Activated CD4-positive, alpha-beta memory T cell treated with anti-CD3 and anti-CD28 coated beads for 36 hours (primary cell): ENCODE measurements around the gene PHLPP2. TPM values are rescaled to one million over a fixed set of nuclear protein-coding genes. Genes with fewer than 3 reads are reported as not detected.

Experiments used
- CTCF ChIA-PET: fragments of 350-600 bp; sonication (Branson Sonifier 250); formaldehyde crosslinking; loops from one replicate; lab custom pipeline; 2021; ENCODE audit warnings: antibody characterized with exemption, inconsistent platforms; lab: Charles Lee
- POLR2A ChIA-PET: fragments of 350-600 bp; sonication (Branson Sonifier 250); formaldehyde crosslinking; loops from one replicate; lab custom pipeline; 2021; ENCODE audit warnings: antibody characterized with exemption; lab: Charles Lee
- DNase-seq: peaks from one replicate; pipeline ENCODE4 v3.0.0-alpha.2; 2020
- H3K27ac Mint-ChIP-seq: one replicate; pipeline ENCODE4 v1.8.0; 2021; ENCODE audit warnings: mixed read lengths
- H3K27me3 Mint-ChIP-seq: one replicate; pipeline ENCODE4 v1.8.0; 2021; ENCODE audit warnings: mixed read lengths
- H3K36me3 Mint-ChIP-seq: one replicate; pipeline ENCODE4 v1.8.0; 2021; ENCODE audit warnings: mixed read lengths
- H3K4me1 Mint-ChIP-seq: one replicate; pipeline ENCODE4 v1.8.0; 2021; ENCODE audit warnings: low read depth, mixed read lengths
- H3K4me3 Mint-ChIP-seq: one replicate; pipeline ENCODE4 v1.8.0; 2021; ENCODE audit warnings: mild to moderate bottlenecking, mixed read lengths
- H3K9me3 Mint-ChIP-seq: one replicate; pipeline ENCODE4 v1.8.0; 2021; ENCODE audit warnings: mixed read lengths
- intact Hi-C: fragments of 100-400 bp; cut with micrococcal nuclease; formaldehyde crosslinking; loops from one replicate; pipeline ENCODE4 v1.15.1; 2023
- total RNA-seq, 2 experiments: library from RNA; stranded (reverse); gene quantifications; one replicate each; pipeline ENCODE4 v1.2.3, GENCODE V29; 2021

Gene PHLPP2, protein sequence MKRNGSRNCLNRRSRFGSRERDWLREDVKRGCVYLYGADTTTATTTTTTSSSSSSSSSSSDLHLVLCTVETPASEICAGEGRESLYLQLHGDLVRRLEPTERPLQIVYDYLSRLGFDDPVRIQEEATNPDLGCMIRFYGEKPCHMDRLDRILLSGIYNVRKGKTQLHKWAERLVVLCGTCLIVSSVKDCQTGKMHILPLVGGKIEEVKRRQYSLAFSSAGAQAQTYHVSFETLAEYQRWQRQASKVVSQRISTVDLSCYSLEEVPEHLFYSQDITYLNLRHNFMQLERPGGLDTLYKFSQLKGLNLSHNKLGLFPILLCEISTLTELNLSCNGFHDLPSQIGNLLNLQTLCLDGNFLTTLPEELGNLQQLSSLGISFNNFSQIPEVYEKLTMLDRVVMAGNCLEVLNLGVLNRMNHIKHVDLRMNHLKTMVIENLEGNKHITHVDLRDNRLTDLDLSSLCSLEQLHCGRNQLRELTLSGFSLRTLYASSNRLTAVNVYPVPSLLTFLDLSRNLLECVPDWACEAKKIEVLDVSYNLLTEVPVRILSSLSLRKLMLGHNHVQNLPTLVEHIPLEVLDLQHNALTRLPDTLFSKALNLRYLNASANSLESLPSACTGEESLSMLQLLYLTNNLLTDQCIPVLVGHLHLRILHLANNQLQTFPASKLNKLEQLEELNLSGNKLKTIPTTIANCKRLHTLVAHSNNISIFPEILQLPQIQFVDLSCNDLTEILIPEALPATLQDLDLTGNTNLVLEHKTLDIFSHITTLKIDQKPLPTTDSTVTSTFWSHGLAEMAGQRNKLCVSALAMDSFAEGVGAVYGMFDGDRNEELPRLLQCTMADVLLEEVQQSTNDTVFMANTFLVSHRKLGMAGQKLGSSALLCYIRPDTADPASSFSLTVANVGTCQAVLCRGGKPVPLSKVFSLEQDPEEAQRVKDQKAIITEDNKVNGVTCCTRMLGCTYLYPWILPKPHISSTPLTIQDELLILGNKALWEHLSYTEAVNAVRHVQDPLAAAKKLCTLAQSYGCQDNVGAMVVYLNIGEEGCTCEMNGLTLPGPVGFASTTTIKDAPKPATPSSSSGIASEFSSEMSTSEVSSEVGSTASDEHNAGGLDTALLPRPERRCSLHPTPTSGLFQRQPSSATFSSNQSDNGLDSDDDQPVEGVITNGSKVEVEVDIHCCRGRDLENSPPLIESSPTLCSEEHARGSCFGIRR (N-terminal part only)
- total RNA-seq, result 10 to 100 TPM; 10.2 to 11.2 TPM

DNA sequence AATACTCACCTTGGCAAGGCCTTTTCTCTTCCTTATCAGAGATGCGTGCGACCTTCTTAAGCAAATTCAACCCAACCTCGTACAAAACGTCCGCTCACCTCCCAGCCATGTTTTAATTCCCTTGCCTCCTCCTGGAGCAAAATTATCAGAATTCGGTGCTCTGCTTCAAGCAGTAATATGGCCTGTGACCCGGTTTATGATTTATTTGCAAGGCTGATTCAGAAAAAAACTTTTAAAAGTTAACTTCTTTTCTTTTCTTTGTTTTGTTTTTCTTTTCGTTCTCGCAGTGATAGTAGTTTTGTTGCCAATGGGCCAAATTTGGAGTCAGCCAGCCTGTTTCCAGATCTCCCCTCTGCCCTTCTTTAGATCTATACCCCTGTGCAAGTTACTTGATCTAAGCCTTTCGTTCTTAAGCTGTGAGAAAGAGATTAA, at the start of gene PHLPP2:
PHLPP2 (minus strand) TSS at position 382 of the 432 bp plus-strand sequence. CDS start 9,906 bp downstream, outside the sequence.
- no peak within 1 kb of the TSS for H3K27ac Mint-ChIP-seq
- H3K4me1 Mint-ChIP-seq, result peaks cover 15% of the 10 kb centered on the region
- H3K4me3 Mint-ChIP-seq, result peak within 1 kb of the TSS; percentile 76
- H3K9me3 Mint-ChIP-seq, result no peaks in the 10 kb centered on the region
- CTCF ChIA-PET, result interaction anchor here (0.9 to 1.4 kb wide), 2 partner anchors 72 to 158 kb away, joined by 4 read pairs; no protein-coding TSS in a partner anchor
- no peaks in the 10 kb centered on the region for H3K36me3 Mint-ChIP-seq
- peaks cover 7% of the 10 kb centered on the region for H3K27me3 Mint-ChIP-seq
- POLR2A ChIA-PET, result no interaction called here
- no peak for DNase-seq
- intact Hi-C loops, result loop anchor here (2.0 to 10.0 kb wide), 4 partner anchors 84 to 368 kb away; partner anchors contain the start of genes AP1G1, DHX38, TXNL4B and ZNF23

DNA sequence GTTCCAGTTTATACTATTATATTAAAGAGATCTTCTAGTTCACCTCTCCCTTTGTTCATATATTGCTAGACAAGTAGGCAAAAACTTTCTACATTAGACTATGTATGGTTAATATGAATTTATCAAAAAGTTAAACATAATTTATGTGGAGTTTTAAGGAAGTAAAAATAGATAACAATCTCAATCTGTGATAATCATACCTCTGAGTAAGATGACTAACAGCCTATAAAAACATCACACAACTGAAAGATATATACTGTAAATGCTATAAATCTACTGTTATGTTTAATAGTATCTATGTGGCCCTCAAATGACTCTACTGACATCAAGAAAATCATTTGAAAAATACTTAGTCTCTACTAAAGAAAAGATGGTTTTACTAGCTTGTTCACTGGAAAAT, 47.1 kb upstream of the PHLPP2 start:
- intact Hi-C loops, result no loop called here
- CTCF ChIA-PET, result no interaction called here
- Mint-ChIP-seq H3K9me3 (no peaks in the 10 kb centered on the region), H3K4me1 (peaks cover 25% of the 10 kb centered on the region), H3K27me3 (no peaks in the 10 kb centered on the region), H3K36me3 (peaks cover 27% of the 10 kb centered on the region), H3K4me3 (no peak overlapping the region), H3K27ac (no peak overlapping the region)
- no peak for DNase-seq
- POLR2A ChIA-PET, result no interaction called here

DNA sequence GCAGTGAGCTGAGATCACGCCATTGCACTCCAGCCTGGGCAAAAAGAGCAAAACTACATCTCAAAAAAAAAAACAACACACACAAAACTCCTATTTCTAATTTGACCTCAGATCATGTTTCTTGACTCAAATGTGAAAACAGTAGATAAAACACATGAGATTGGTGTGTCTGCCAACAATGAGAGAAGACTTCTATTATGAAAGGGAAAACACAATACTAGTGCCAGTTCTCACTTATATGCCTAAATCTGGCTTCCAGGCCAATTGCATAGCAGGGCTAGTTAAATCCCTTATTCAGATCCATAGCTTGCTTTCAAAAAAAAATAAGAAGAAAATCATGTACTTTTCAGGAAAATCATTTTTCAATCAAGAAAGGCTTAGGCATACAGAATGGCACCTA, 44.7 kb upstream of the PHLPP2 start:
- Mint-ChIP-seq H3K4me3 (no peak overlapping the region), H3K27ac (no peak overlapping the region), H3K4me1 (peaks cover 14% of the 10 kb centered on the region), H3K9me3 (no peaks in the 10 kb centered on the region), H3K36me3 (peaks cover 23% of the 10 kb centered on the region), H3K27me3 (no peaks in the 10 kb centered on the region)
- POLR2A ChIA-PET, result interaction anchor here (0.7 kb wide), 1 partner anchor 20 kb away, joined by 3 read pairs; no protein-coding TSS in a partner anchor
- CTCF ChIA-PET, result interaction anchor here (1.0 kb wide), 1 partner anchor 114 kb away, joined by 4 read pairs; no protein-coding TSS in a partner anchor
- no peak for DNase-seq
- intact Hi-C loops, result no loop called here

DNA sequence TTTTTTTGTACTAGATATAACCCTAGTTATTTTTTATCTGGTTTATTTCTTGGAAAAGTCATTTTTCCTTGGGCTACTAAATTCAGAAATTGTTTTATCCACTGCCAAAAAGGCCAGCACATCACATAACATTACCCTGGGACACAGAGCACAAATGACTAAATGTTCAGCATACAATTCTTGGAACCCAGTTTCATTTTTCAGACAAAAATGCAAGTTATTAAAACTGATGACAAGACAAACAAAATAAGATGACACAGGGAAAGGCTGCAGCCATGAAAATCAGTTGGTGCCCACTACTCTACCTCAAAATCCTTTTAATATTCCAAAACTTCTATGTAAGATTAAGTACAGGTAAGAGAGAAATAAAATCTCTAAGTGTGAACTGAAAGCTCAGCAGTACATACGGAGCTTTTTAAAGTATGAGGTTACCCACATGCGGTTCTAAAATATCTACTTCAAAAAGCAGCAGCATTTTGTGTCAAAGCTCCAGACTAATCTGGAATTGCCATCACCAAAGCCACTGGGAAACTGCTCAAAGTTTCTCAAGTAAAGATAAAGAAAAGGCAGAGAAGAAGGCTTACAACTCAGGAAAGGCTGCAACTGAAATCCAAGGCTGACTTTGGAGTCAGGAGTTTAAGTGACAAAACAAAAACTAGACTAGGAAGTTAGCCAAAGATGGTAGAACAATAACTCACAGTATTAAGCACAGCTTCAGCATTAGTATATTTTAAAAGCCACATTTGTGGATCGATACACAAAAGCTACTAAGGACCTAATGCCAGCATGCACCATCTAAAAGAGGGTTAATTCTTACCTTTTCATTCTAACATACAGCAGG, 42.8 kb upstream of the PHLPP2 start:
- peak overlapping the region; percentile 43 for H3K27ac Mint-ChIP-seq
- CTCF ChIA-PET, result interaction anchor here (0.9 to 1.0 kb wide), 2 partner anchors 9 to 194 kb away, joined by 3 to 5 read pairs; no protein-coding TSS in a partner anchor

DNA sequence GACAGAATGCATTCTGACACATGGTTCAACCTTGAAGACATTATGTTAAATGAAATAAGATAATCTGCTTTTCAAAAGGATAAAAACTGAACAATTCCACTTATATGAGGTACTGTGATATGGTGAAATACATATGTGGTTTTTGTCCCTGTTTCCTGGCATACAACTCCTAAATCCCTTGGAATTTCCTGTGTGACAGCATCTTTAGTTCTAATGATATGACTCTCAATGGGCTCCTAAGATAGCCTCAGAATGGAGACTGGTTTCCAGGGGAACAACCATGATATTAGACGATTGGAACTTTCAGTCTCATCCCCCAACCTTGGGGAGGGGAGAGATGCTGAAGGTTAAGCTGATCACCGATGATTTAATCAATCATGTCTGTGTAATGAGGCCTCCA, 37.7 kb upstream of the PHLPP2 start:
- no peak overlapping the region for H3K27ac Mint-ChIP-seq
- DNase-seq, result no peak
- ChIA-PET POLR2A (no interaction called here), CTCF (no interaction called here)
- peaks cover 10% of the 10 kb centered on the region for H3K4me1 Mint-ChIP-seq
- intact Hi-C loops, result no loop called here
- no peaks in the 10 kb centered on the region for H3K27me3 Mint-ChIP-seq
- no peaks in the 10 kb centered on the region for H3K9me3 Mint-ChIP-seq
- peaks cover 32% of the 10 kb centered on the region for H3K36me3 Mint-ChIP-seq
- H3K4me3 Mint-ChIP-seq, result no peak overlapping the region

More for the DNA sequence above, 42.8 kb upstream of the PHLPP2 start:
- no peak overlapping the region for H3K4me3 Mint-ChIP-seq
- H3K4me1 Mint-ChIP-seq, result peaks cover 14% of the 10 kb centered on the region
- H3K27me3 Mint-ChIP-seq, result no peaks in the 10 kb centered on the region
- DNase-seq, result no peak
- intact Hi-C loops, result no loop called here
- POLR2A ChIA-PET, result interaction anchor here (0.6 kb wide), 1 partner anchor 126 kb away, joined by 3 read pairs; no protein-coding TSS in a partner anchor
- peaks cover 31% of the 10 kb centered on the region for H3K36me3 Mint-ChIP-seq
- H3K9me3 Mint-ChIP-seq, result no peaks in the 10 kb centered on the region

DNA sequence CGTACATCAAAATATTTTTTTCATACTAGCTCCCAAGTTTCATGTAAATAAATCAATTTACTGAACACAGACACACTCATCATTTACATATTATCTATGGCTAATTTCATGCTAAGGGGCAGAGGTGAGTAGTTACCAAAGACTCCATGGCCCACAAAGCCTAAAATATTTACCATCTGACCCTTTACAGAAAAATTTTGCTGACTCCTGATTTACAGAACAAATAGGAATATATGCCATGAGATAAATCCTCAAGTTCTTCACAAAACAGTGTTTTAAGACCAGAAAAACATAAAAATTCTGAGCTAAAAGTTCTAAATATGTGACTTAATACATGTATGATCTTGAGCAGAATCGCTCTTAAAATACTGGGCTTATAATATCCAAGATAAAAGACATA, 36.6 kb upstream of the PHLPP2 start:
- ChIA-PET POLR2A (no interaction called here), CTCF (interaction anchor here (1.1 kb wide), 1 partner anchor 123 kb away, joined by 4 read pairs; the partner anchor contains the start of gene ZNF821)
- Mint-ChIP-seq H3K36me3 (peaks cover 40% of the 10 kb centered on the region), H3K27me3 (no peaks in the 10 kb centered on the region), H3K9me3 (no peaks in the 10 kb centered on the region), H3K4me3 (no peak overlapping the region), H3K4me1 (peaks cover 4% of the 10 kb centered on the region), H3K27ac (no peak overlapping the region)
- intact Hi-C loops, result no loop called here
- DNase-seq, result no peak

DNA sequence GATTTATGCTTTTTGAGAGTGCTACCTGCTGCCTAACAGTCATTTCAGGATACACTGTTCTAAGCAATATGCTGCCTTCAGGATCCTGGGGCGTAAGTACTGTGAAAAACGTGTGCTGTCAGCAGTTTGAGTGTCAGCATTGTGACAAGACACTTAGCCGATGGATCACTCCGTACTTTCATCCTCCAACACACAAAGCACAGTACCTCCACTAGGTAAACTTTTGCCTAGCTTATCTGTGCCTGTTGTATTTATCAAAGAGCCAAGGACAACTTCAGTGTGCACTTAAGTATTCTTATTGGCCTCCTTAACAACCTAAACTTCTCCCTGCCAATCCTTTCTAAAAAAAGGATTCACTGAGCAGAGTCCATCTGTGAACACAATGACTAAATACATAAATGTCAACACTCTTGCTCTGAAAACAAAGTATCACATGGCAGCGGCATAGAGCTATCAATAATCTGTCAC, 33.8 kb upstream of the PHLPP2 start:
- peak overlapping the region; percentile 24 for H3K27ac Mint-ChIP-seq
- POLR2A ChIA-PET, result no interaction called here
- CTCF ChIA-PET, result no interaction called here
- H3K4me3 Mint-ChIP-seq, result no peak overlapping the region
- H3K27me3 Mint-ChIP-seq, result no peaks in the 10 kb centered on the region
- H3K9me3 Mint-ChIP-seq, result no peaks in the 10 kb centered on the region
- H3K4me1 Mint-ChIP-seq, result peaks cover 20% of the 10 kb centered on the region
- no peak for DNase-seq
- intact Hi-C loops, result loop anchor here (10.0 kb wide), 1 partner anchor 206 kb away; no protein-coding TSS in a partner anchor
- H3K36me3 Mint-ChIP-seq, result peaks cover 49% of the 10 kb centered on the region

DNA sequence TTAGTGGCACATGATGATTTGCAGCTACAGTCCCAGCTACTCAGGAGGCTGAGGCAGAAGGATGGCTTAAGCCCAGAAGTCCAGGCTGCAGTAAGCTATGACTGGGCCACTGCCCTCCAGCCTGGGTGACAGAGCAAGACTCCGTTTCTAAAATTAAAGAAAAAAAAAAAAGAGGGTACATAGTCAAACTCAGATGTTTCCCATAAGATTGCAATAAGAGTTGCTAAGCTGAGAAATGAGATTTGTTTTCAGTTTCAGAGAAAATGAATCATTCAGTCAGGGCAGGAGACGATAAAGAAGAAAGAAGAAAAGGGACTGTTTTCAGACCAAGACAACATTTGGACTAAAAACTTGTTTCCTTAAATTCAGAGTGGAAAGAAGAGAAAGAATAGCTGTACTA, 30.2 kb upstream of the PHLPP2 start:
- DNase-seq, result peak; percentile 21
- Mint-ChIP-seq H3K36me3 (peaks cover 36% of the 10 kb centered on the region), H3K27me3 (no peaks in the 10 kb centered on the region), H3K27ac (peak overlapping the region; percentile 65), H3K4me3 (no peak overlapping the region), H3K4me1 (peaks cover 22% of the 10 kb centered on the region), H3K9me3 (no peaks in the 10 kb centered on the region)
- ChIA-PET CTCF (interaction anchor here (0.8 to 1.5 kb wide), 2 partner anchors 12 to 144 kb away, joined by 3 to 5 read pairs; no protein-coding TSS in a partner anchor), POLR2A (interaction anchor here (0.6 to 1.0 kb wide), 3 partner anchors 53 to 207 kb away, joined by 3 to 8 read pairs (median 6); partner anchors contain the start of gene AP1G1)
- intact Hi-C loops, result loop anchor here (10.0 kb wide), 1 partner anchor 210 kb away; no protein-coding TSS in a partner anchor

DNA sequence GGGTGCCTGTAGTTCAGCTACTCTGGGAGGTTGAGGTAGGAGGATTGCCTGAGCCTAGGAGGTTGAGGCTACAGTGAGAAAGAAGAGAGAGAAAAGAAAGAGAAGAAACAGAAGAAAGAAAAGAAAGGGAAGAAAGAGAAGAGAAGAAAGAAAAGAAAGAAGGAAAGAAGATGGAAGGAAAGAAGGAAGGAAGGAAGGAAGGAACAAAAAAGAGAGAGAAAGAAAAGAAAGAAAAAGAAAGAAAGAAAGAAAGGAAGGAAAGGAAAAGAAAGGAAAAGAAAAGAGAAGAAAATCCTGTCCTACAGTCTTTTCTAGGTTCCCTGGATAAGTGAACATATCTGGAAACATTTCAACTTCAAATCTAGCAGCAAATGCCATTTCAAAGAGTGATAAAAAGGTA, 29.6 kb upstream of the PHLPP2 start:
- POLR2A ChIA-PET, result interaction anchor here (1.0 kb wide), 1 partner anchor 54 kb away, joined by 8 read pairs; the partner anchor contains the start of gene AP1G1
- no peak overlapping the region for H3K4me3 Mint-ChIP-seq
- H3K27me3 Mint-ChIP-seq, result no peaks in the 10 kb centered on the region
- H3K9me3 Mint-ChIP-seq, result no peaks in the 10 kb centered on the region
- H3K27ac Mint-ChIP-seq, result peak overlapping the region; percentile 65
- no peak for DNase-seq
- peaks cover 37% of the 10 kb centered on the region for H3K36me3 Mint-ChIP-seq
- CTCF ChIA-PET, result interaction anchor here (1.5 to 1.6 kb wide), 2 partner anchors 143 to 208 kb away, joined by 5 to 6 read pairs; no protein-coding TSS in a partner anchor
- intact Hi-C loops, result loop anchor here (10.0 kb wide), 1 partner anchor 211 kb away; no protein-coding TSS in a partner anchor
- peaks cover 22% of the 10 kb centered on the region for H3K4me1 Mint-ChIP-seq

DNA sequence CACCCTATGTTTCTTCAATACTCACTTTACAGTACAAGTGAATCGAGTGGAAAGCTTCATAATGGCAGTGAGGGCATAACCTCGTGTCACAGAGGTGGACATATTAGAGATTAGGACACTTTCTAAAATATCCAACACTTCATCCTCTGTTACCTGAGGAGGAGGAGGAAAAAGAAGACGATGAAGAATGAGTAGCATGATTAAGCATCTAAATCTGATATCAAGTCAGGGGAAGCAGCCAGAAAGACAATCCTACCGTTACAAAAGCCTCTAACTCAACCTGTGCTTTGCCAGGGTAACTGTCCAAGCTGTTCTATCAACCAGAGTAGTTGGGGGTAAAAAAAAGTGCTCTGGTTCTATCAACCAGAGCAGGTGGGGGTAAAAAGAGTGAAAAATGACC, 23.7 kb upstream of the PHLPP2 start:
- H3K9me3 Mint-ChIP-seq, result no peaks in the 10 kb centered on the region
- H3K36me3 Mint-ChIP-seq, result peaks cover 33% of the 10 kb centered on the region
- H3K4me1 Mint-ChIP-seq, result peaks cover 4% of the 10 kb centered on the region
- CTCF ChIA-PET, result interaction anchor here (0.7 kb wide), 1 partner anchor 269 kb away, joined by 3 read pairs; no protein-coding TSS in a partner anchor
- no peak overlapping the region for H3K4me3 Mint-ChIP-seq
- H3K27me3 Mint-ChIP-seq, result no peaks in the 10 kb centered on the region
- H3K27ac Mint-ChIP-seq, result no peak overlapping the region
- DNase-seq, result no peak
- POLR2A ChIA-PET, result no interaction called here
- intact Hi-C loops, result no loop called here
